ENCODE data around the gene DUSP5.

DUSP5 gene

DNA sequence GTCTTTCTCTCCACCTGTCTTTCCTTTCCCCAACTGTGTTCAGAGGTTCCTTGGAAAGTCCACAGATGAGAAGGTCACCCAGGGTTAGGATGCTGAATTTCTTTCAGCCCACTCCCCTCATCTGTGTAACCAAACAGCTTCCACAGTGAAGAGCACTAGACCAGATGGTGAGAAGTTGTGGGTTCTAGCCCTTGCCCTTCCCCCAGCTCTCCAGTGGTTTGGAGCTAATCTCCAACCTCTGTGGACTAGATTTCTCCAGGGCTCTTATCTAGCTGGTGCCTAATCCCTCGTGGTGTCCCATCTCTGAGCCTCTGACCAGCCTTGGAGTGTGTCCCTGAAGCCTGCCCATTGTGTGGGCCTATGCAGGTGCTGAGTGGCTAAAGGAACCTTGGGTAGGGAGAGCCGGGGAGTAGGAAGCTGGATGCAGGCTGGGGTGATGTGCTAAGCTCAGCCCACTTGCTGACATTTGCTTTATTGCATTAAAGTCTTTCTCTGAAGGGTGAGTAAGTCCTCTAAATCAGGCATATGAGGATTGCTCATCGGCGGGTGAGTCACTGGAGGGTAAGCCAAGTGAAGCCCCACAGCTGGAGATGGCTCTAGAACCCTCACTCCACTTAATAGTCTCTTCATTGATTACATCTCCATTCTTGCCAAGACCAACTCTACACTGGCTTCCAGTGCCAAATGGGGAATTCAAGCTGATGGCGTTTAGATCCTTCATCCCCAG, 14.9 kb downstream of the DUSP5 start (continued):
- TF ChIP-seq ZNF580 (tag by site-specific recombination; IDR thresholded peaks at IDR 0.05) (no peak), ZNF837 (tag by site-specific recombination; IDR thresholded peaks at IDR 0.05) (no peak), KLF8 (tag by site-specific recombination; IDR thresholded peaks at IDR 0.05) (peak; percentile 37; the same call in 1 of the 2 replicates), ZNF133 (tag by site-specific recombination; IDR thresholded peaks at IDR 0.05) (no peak), ZNF660 (tag by site-specific recombination; IDR thresholded peaks at IDR 0.05) (peak; percentile 94), ZNF639 (tag by site-specific recombination; IDR thresholded peaks at IDR 0.05) (peak; percentile 51; the same call in 1 of the 2 replicates), ZNF155 (tag by site-specific recombination; IDR thresholded peaks at IDR 0.05) (no peak), ZNF626 (tag by site-specific recombination; IDR thresholded peaks at IDR 0.05) (no peak), ZNF621 (tag by site-specific recombination; IDR thresholded peaks at IDR 0.05) (no peak), ZEB2 (tag by site-specific recombination; IDR thresholded peaks at IDR 0.05) (peak; percentile 83), ZNF132 (tag by site-specific recombination; IDR thresholded peaks at IDR 0.05; ENCODE audit: borderline replicate concordance) (no peak), ZNF558 (tag by site-specific recombination; IDR thresholded peaks at IDR 0.05) (peak; percentile 83; the same call in 1 of the 2 replicates), ZNF600 (tag by site-specific recombination; IDR thresholded peaks at IDR 0.05) (no peak), ZFP37 (tag by site-specific recombination; IDR thresholded peaks at IDR 0.05) (peak; percentile 40; the same call in 1 of the 2 replicates), TRIM28 (IDR thresholded peaks at IDR 0.05; ENCODE audit: borderline replicate concordance, low read length) (no peak), ZNF394 (tag by site-specific recombination; IDR thresholded peaks at IDR 0.05; ENCODE audit: borderline replicate concordance) (peak; percentile 42; the same call in 1 of the 2 replicates), SP7 (tag by site-specific recombination; IDR thresholded peaks at IDR 0.05) (peak; percentile 75), ZNF449 (tag by site-specific recombination; IDR thresholded peaks at IDR 0.05) (peak; percentile 77; the same call in 1 of the 2 replicates), SCRT2 (tag by site-specific recombination; IDR thresholded peaks at IDR 0.05) (0 out of 2 replicates have a peak, but pooled peaks have one; percentile 12), ZNF184 (tag by site-specific recombination; IDR thresholded peaks at IDR 0.05) (peak; percentile 83; the same call in 1 of the 2 replicates), YY2 (tag by site-specific recombination; IDR thresholded peaks at IDR 0.05) (no peak), ZNF423 (tag by site-specific recombination; IDR thresholded peaks at IDR 0.05) (no peak), ZNF830 (tag by site-specific recombination; IDR thresholded peaks at IDR 0.05; ENCODE audit: low read depth) (no peak), MZF1 (tag by site-specific recombination; IDR thresholded peaks at IDR 0.05; ENCODE audit: borderline replicate concordance) (no peak; the same call in 1 of the 2 replicates), ZNF211 (tag by site-specific recombination; IDR thresholded peaks at IDR 0.05; ENCODE audit: low read depth) (no peak), ZNF629 (tag by site-specific recombination; IDR thresholded peaks at IDR 0.05) (peak; percentile 73), SP3 (tag by site-specific recombination; IDR thresholded peaks at IDR 0.05) (peak; percentile 40), ZNF324 (tag by site-specific recombination; IDR thresholded peaks at IDR 0.05) (0 out of 2 replicates have a peak, but pooled peaks have one; percentile 37), ZBTB21 (tag by site-specific recombination; IDR thresholded peaks at IDR 0.05) (0 out of 2 replicates have a peak, but pooled peaks have one; percentile 28)
- TF ChIP-seq, protein P1, sequence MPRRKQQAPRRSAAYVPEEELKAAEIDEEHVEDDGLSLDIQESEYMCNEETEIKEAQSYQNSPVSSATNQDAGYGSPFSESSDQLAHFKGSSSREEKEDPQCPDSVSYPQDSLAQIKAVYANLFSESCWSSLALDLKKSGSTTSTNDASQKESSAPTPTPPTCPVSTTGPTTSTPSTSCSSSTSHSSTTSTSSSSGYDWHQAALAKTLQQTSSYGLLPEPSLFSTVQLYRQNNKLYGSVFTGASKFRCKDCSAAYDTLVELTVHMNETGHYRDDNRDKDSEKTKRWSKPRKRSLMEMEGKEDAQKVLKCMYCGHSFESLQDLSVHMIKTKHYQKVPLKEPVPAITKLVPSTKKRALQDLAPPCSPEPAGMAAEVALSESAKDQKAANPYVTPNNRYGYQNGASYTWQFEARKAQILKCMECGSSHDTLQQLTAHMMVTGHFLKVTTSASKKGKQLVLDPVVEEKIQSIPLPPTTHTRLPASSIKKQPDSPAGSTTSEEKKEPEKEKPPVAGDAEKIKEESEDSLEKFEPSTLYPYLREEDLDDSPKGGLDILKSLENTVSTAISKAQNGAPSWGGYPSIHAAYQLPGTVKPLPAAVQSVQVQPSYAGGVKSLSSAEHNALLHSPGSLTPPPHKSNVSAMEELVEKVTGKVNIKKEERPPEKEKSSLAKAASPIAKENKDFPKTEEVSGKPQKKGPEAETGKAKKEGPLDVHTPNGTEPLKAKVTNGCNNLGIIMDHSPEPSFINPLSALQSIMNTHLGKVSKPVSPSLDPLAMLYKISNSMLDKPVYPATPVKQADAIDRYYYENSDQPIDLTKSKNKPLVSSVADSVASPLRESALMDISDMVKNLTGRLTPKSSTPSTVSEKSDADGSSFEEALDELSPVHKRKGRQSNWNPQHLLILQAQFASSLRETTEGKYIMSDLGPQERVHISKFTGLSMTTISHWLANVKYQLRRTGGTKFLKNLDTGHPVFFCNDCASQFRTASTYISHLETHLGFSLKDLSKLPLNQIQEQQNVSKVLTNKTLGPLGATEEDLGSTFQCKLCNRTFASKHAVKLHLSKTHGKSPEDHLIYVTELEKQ (tag by site-specific recombination; IDR thresholded peaks at IDR 0.05; ENCODE audit: borderline replicate concordance) = no peak
- TF ChIP-seq, protein P2, sequence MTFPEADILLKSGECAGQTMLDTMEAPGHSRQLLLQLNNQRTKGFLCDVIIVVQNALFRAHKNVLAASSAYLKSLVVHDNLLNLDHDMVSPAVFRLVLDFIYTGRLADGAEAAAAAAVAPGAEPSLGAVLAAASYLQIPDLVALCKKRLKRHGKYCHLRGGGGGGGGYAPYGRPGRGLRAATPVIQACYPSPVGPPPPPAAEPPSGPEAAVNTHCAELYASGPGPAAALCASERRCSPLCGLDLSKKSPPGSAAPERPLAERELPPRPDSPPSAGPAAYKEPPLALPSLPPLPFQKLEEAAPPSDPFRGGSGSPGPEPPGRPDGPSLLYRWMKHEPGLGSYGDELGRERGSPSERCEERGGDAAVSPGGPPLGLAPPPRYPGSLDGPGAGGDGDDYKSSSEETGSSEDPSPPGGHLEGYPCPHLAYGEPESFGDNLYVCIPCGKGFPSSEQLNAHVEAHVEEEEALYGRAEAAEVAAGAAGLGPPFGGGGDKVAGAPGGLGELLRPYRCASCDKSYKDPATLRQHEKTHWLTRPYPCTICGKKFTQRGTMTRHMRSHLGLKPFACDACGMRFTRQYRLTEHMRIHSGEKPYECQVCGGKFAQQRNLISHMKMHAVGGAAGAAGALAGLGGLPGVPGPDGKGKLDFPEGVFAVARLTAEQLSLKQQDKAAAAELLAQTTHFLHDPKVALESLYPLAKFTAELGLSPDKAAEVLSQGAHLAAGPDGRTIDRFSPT (tag by site-specific recombination; IDR thresholded peaks at IDR 0.05) = peak; percentile 71
